T-helper 22 cell (primary cell): ENCODE results near the gene SLC6A12.

Experiments
- DNase-seq: peaks from one replicate; pipeline ENCODE4 v3.0.0-alpha.2; 2020; ENCODE audit warnings: low read depth

SLC6A12 gene

GRCh38 chr12:215116-215515 lies 1.2 kb upstream of the SLC6A12 start:
- DNase-seq, result no peak

- DNase-seq, result no peak
Observed at GRCh38 chr12:213527-213932, 427 bp downstream of the SLC6A12 start.

DNA sequence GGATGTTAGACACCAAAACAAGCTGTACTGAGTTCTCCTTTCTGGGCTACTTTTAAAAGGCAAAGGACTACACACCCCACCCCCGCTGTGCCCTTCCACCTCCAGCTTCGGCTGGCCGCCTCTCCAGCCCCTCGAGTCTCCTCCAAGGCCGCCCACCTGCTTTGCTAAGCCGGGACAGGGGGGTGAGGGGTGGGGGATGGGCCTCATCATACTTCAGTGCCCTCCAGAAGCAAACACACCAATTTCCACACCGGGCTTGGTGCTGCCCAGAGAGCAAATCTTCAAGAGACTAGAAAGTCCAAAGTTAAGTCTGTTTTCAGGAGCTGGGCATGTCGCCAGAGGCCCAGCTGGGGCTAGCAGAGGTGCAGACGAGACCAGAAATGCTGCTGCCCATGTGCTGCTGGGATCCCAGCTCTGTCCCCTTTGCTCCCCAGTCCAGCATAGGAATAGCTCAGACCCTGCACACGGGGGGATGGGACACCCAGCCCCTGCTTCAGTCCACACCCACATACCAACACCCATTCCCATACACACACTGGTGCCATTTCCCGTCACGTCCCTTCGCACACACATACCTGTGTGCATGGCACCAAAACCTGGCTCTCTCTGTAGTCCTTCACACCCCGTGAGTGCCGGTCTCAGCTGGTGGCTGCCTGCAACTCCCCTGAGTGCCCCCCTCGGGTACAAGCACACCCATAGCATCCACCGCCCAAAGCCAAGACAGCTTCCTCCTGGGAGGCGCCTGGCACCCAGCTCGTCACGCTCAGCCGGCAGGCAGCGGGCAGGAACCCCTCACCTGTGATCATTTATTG lies 1.0 kb downstream of the SLC6A12 start:
- no peak for DNase-seq

DNA sequence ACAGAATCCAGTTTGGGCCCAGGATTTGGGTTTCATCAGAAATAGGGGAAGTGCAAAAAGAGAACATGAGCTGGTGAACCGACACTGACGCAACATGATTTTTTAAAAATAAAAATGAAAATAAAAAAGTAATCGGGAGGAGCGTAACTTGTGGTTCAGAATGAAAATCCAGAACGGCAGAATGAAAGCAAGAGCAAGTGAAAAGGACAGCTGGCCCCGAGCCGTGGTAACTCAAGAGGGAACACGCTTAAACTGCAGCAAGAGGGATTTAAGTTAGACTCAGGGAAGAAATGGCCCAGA lies 1.6 kb downstream of the SLC6A12 start:
- DNase-seq, result no peak

DNA sequence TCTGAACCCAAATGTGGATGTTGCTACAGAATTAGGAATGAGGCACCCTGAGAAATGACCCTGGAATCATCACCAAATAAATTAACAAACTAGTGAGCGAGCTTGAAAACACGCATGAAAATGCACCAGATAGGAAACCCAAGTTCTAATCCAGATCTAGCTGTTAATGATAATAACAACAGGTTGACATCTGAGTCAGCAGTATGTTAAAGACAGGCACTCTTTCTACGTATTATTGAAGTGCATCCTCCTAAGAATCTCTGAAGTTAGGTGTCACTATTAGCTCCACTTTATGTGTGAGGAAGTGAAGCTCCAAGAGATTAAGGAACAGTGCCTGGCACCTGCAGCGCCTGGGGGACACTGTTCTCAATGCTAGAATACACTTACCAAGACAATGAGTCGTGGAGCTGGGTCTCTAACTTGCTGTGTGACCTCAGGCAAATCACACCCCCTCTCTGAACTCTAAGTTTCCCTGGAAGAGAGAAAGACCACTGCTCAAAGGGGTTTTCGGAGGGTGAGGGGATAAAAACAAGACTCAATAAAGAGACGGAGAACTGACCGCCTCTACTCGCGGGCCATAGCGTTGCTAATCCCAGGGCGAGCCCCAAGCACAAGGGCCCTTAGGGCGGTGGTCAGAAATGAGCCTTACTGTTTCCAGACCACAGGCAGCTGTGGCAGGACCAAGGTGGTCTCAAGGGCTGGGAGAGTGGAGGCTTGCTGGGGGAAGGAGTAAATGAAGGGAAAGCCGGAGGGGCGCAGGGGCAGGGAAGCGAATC lies 2.1 kb downstream of the SLC6A12 start:
- DNase-seq, result no peak

DNA sequence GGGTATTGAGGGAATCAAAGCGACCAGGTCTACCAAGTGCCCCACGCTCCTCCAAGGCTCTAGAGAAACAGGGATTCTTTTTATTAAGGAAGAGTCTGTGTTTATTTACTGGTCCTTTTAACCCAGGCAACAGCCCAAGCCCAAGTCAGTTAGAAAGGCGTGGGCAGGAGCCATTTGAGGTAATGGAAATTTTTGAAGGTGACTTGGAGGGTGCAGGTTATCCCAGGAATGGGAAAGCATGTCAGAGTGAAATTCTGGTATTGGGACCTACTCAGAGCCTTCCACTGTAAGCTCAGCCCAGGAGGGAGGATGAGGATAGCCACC lies 2.9 kb downstream of the SLC6A12 start:
- no peak for DNase-seq

- no peak for DNase-seq
Observed at GRCh38 chr12:210277-211141, 3.4 kb downstream of the SLC6A12 start.

DNA sequence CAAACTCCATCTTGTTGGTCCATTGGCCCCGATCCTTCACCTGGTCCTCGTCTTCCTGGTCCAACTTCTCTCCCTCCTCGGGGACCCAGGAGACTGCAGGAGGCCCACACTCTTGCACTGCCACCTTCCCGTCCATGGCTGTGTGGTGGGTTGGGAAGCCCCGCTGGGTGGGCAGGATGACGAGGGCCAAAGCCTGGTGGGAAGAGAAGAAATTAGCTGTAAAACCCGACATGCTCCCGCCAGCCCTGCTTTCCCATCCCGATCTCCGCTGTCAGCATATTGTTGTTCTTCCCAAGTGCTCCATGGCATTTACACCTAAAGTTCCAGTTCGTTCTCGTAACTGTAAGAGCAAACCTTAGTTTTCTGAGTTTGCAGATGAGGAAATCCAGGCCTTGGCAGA lies 4.1 kb downstream of the SLC6A12 start:
- no peak for DNase-seq

DNA sequence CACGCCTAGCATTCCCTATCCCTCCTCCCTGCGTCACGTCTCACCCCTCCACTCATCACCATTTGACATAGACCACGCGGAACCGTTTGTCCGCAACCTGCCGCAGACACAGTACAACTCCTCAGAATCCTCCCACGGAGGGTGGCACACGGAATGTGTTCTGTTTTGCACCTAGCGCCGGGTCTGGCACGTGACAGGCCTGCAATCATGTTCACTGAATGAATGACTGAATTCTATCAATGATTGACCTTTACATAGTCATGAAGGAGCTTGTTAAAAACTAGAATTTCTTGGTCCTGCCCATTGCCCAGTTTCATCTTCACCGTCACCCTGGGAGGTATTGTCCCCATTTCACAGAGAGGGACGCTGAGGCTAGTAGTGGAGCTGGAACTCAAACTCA lies 4.7 kb downstream of the SLC6A12 start:
- no peak for DNase-seq

DNA sequence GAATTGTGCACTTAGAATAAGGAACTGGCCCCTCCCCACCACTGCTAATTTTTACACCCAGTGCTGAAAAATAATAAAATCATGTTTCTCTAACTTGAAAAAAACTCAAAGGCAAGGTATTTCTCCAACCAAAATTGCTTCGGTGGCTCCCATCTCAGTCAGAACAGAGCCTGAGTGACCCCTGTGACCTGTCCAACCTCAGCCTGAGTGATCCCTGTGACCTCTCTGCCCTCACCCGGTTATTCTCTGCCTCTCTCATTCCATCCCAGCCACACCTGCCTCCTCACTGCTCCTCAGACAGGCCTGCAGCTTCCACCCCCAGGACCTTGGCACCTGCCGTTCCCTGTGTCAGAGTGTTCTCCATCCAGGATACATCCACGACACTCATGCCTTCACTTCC lies 5.1 kb downstream of the SLC6A12 start:
- DNase-seq, result no peak

GRCh38 chr12:207804-208203 lies 6.2 kb downstream of the SLC6A12 start:
- no peak for DNase-seq

- no peak for DNase-seq
Observed at GRCh38 chr12:206746-207440, 7.1 kb downstream of the SLC6A12 start.

DNA sequence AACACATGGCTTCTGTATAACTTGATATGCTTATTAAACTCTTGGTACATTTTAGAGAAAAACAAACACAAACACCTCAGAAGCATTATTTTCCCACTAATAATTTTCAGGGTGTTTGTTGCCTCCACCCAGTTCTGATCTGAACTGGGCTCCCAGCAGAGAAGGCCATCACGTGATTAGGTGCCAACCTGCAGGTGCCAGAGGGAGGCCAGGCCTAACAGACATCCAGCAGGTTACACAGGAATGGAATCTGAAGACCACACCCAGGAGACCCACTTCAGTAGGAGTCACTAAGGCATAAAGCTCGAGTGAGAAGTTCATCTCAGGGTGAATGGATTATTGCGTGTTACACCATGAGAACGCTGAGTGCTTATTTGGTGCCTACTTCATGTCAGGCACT lies 8.9 kb downstream of the SLC6A12 start:
- no peak for DNase-seq

DNA sequence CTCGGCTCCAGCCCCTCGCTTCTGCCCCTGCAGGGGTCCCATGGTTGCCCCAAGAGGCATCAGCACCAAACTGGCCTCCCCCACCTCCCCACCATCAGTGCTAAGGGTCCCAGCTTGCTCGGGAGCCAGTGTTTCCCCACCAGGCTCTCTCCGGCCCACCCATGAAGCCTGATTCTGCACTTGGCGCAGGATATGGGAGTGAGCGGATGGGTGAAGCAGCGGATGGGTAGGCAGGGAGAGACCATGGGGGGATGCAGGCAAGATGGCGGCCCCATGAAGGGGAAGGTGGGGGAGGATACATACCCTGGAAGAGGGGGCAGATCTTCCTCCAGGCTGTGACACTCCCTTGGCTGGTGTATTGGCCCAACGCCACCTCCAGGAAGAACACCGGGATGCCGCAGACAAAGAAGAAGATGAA lies 9.7 kb downstream of the SLC6A12 start:
- DNase-seq, result no peak

GRCh38 chr12:203462-204260 lies 10.3 kb downstream of the SLC6A12 start:
- DNase-seq, result no peak

GRCh38 chr12:203074-203461 lies 10.9 kb downstream of the SLC6A12 start:
- DNase-seq, result no peak

DNA sequence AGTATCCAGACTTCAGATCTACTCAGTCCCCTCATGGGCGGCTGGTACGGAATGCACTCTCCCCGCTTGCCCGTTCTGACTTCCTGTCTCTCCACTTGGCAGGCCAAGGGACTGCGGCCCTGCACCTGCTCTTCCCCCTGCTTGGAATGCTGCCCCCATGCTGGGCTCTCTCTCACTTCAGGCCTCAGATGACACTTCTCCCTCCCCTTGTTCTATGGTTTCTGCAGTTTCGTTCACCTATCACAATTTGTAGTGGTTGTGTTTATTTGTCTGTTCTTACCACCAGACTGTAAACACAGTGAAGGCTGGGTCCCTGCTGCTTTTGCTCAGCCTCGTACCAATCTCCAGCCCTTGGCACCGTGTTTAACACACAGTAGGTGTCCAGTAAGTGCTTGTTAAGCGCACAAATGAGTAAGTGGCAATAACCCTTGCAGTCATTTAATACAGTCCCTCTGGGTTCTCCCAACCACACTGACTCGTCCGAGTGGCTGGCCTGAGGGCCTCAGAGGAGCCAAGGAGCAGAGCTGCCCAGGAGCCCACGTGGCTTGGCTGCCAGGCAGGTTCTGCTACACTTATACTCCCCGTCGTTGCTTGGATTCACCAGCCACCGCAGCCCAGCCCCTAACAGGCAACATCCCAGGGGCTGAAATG lies 11.8 kb downstream of the SLC6A12 start:
- no peak for DNase-seq

GRCh38 chr12:201361-201760 lies 12.6 kb downstream of the SLC6A12 start:
- no peak for DNase-seq

DNA sequence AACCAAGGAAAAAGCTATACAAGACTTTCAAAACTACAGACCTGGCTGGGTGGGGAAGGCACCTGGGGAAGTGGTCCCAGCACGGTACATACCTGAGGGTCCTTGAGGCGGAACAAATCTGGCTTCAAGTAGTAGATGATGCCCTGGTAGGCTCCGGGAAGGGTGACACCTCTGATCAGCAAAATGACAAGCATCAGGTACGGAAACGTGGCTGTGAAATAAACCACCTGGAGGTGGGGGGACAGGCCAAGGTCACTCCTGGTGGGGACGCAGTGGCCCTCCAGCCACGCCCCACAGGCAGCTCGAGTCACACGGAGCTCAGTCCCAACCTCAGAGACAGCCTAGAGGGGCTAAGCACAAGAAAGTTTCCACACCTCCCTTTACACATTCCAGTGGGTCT lies 15.3 kb downstream of the SLC6A12 start:
- DNase-seq, result no peak

- no peak for DNase-seq
Observed at GRCh38 chr12:197911-198695, 15.9 kb downstream of the SLC6A12 start.
